ENCODE results near the gene FER. TPM values are rescaled to one million over a fixed set of nuclear protein-coding genes. Genes with fewer than 3 reads are reported as not detected.

FER gene
- polyA plus RNA-seq, 1 of the 3 experiments (the other 2 are of a cell fraction), result 1.8 TPM

DNA sequence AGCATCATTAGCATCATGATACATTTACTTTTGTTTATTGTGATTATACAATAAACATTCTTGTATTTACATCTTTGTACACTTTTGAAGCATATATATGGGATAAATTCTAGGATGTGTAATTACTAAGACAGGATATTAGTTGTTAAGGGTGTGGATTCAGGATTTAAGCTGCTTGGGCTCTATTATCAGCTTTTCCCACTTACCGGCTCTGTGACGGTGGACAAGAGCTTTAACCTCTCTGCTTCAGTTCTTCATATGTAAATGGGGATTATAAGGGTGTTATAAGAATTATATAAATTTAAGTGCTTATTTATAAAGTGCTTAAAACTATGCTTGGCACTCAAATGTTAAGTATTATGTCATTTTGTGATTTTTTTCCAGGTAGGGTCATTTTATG is 131.1 kb downstream of the FER start:
- Histone ChIP-seq H3F3A (replicated peaks; ENCODE audit: insufficient read depth) (no peaks in the 10 kb centered on the region), H3K27ac (ENCODE audit: low read depth in 2 of 2, low read length in 1 of 2) (no peak overlapping the region), H3K9me2 (no peaks in the 10 kb centered on the region), H3K4me2 (no peak overlapping the region), H3K9ac (no peak overlapping the region), H3K4me3 (ENCODE audit: low read depth in 2 of 2, low read length in 1 of 2) (no peak overlapping the region), H3K36me3 (replicated peaks in 1 of 2; ENCODE audit: control insufficient read depth in 1 of 2, insufficient read depth in 2 of 2, low read length in 1 of 2) (peaks cover 0 to 6% of the 10 kb centered on the region in 2 experiments), H3K4me1 (ENCODE audit: control insufficient read depth in 1 of 2, insufficient read depth in 2 of 2, low read depth in 1 of 2, low read length in 1 of 2) (peaks cover 2 to 7% of the 10 kb centered on the region in 2 experiments; a peak in 2 of 4 replicates), H3K9me3 (no peaks in the 10 kb centered on the region), H3K79me2 (ENCODE audit: insufficient read depth) (no peaks in the 10 kb centered on the region), H2AFZ (ENCODE audit: low read depth) (no peak overlapping the region), H3K27me3 (ENCODE audit: insufficient read depth) (no peaks in the 10 kb centered on the region), H4K20me1 (ENCODE audit: insufficient read depth) (no peaks in the 10 kb centered on the region)
- CTCF ChIA-PET, result no interaction called here
- POLR2A ChIA-PET, result no interaction called here
- 99% methylated on average over 2 of the region's 2 CpGs for WGBS (ENCODE audit: low lambda C conversion rate)
- no peak for DNase-seq
- TF ChIP-seq SIN3A (IDR thresholded peaks at IDR 0.05; ENCODE audit: borderline replicate concordance, low read depth, low read length), result no peak

DNA sequence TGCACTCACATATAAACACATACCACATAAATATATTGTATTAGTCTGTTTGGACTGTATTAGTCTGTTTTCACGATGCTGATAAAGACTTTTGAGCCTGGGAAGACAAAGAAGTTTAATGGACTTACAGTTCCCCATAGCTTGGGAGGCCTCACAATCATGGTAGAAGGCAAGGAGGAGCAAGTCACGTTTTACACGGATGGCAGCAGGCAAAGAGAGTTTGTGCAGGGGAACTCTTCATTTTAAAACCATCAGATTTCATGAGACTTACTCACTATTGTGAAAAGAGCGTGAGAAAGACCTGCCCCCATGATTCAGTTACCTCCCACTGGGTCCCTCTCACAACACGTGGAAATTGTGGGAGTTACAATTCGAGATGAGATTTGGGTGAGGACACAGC is 133.4 kb downstream of the FER start:
- Histone ChIP-seq H4K20me1 (ENCODE audit: insufficient read depth) (no peaks in the 10 kb centered on the region), H3K4me3 (ENCODE audit: low read depth in 2 of 2, low read length in 1 of 2) (no peak overlapping the region), H3K4me2 (no peak overlapping the region), H2AFZ (ENCODE audit: low read depth) (no peak overlapping the region), H3K79me2 (ENCODE audit: insufficient read depth) (no peaks in the 10 kb centered on the region), H3K9me3 (no peaks in the 10 kb centered on the region), H3F3A (replicated peaks; ENCODE audit: insufficient read depth) (peaks cover 12% of the 10 kb centered on the region), H3K9me2 (no peaks in the 10 kb centered on the region), H3K27me3 (ENCODE audit: insufficient read depth) (no peaks in the 10 kb centered on the region), H3K27ac (ENCODE audit: low read depth in 2 of 2, low read length in 1 of 2) (no peak overlapping the region), H3K4me1 (ENCODE audit: control insufficient read depth in 1 of 2, insufficient read depth in 2 of 2, low read depth in 1 of 2, low read length in 1 of 2) (peaks cover 4 to 25% of the 10 kb centered on the region in 2 experiments; a peak in 3 of 4 replicates), H3K36me3 (replicated peaks in 1 of 2; ENCODE audit: control insufficient read depth in 1 of 2, insufficient read depth in 2 of 2, low read length in 1 of 2) (peaks cover 3 to 18% of the 10 kb centered on the region in 2 experiments), H3K9ac (no peak overlapping the region)
- no peak for DNase-seq
- CTCF ChIA-PET, result no interaction called here
- 91% methylated on average over 6 of the region's 6 CpGs for WGBS (ENCODE audit: low lambda C conversion rate)
- TF ChIP-seq MXI1 (IDR thresholded peaks at IDR 0.05; ENCODE audit: low read depth, low read length) (no peak), RAD21 (IDR thresholded peaks at IDR 0.05; ENCODE audit: low read length) (no peak), EP300 (IDR thresholded peaks at IDR 0.05; ENCODE audit: borderline replicate concordance in 1 of 2, low read depth in 1 of 2, low read length in 1 of 2) (no peak), RCOR1 (IDR thresholded peaks at IDR 0.05; ENCODE audit: low read length) (no peak), NRF1 (IDR thresholded peaks at IDR 0.05; ENCODE audit: low read depth, low read length) (no peak)
- POLR2A ChIA-PET, result no interaction called here

DNA sequence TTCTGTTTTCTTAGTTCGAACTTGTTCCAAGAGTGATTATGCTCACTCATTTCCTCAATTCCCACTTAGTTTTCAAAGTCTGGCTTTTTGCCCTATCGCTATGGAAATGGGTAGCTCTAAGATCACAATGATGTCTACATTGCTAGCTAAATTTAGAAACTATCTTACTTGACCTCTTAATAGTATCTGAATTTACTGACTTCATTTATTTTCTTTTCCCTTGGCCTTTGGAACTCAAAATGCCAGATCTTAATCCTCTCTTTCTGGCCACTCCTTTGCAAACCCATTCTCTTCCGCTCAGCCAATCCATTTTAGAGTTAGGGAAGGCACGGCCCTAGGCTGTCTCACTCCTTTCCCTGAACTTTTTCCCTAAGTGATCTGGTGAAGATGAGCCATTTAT is 137.0 kb downstream of the FER start:
- no peaks in the 10 kb centered on the region for H3K79me2 ChIP-seq (ENCODE audit: insufficient read depth)
- no peaks in the 10 kb centered on the region for H4K20me1 ChIP-seq (ENCODE audit: insufficient read depth)
- ChIA-PET POLR2A (no interaction called here), CTCF (interaction anchor here (0.6 kb wide), 1 partner anchor 350 kb away, joined by 5 read pairs; no protein-coding TSS in a partner anchor)
- WGBS (ENCODE audit: low lambda C conversion rate), result 88% methylated on average over 4 of the region's 4 CpGs
- H3K36me3 ChIP-seq (replicated peaks in 1 of 2; ENCODE audit: control insufficient read depth in 1 of 2, insufficient read depth in 2 of 2, low read length in 1 of 2), result peaks cover 3 to 21% of the 10 kb centered on the region in 2 experiments
- no peak overlapping the region for H2AFZ ChIP-seq (ENCODE audit: low read depth)
- no peaks in the 10 kb centered on the region for H3K27me3 ChIP-seq (ENCODE audit: insufficient read depth)
- peaks cover 4 to 25% of the 10 kb centered on the region in 2 experiments; a peak in 3 of 4 replicates for H3K4me1 ChIP-seq (ENCODE audit: control insufficient read depth in 1 of 2, insufficient read depth in 2 of 2, low read depth in 1 of 2, low read length in 1 of 2)
- peak; percentile 44; the same call in 1 of the 2 replicates for TF ChIP-seq MEF2A (IDR thresholded peaks at IDR 0.05; ENCODE audit: borderline replicate concordance, low read depth)
- TF ChIP-seq RXRA (IDR thresholded peaks at IDR 0.05; ENCODE audit: borderline replicate concordance, low read depth), result no peak
- peak overlapping the region in 1 of 2 experiments; percentile 86; a peak in 2 of 4 replicates for H3K27ac ChIP-seq (ENCODE audit: low read depth in 2 of 2, low read length in 1 of 2)
- DNase-seq, result no peak
- H3K9ac ChIP-seq, result peak overlapping the region; percentile 8; the same call in 1 of the 2 replicates
- H3K9me2 ChIP-seq, result no peaks in the 10 kb centered on the region
- no peaks in the 10 kb centered on the region for H3K9me3 ChIP-seq
- H3K4me3 ChIP-seq (ENCODE audit: low read depth in 2 of 2, low read length in 1 of 2), result no peak overlapping the region
- H3K4me2 ChIP-seq, result peak overlapping the region; percentile 51
- peaks cover 12% of the 10 kb centered on the region for H3F3A ChIP-seq (replicated peaks; ENCODE audit: insufficient read depth)
